A549 (cell line): ENCODE measurements around the gene DARS1. TPM values are rescaled to one million over a fixed set of nuclear protein-coding genes. Genes with fewer than 3 reads are reported as not detected.

Experiments
- ATAC-seq, 2 experiments: fragments of 200-7000 bp in 1 of 2; fragments of >200 bp in 1 of 2; cut with Nextera tagmentation in 1 of 2; cut with Tn5 transposase in 1 of 2; 3 replicates each; pipeline versions ENCODE4 v1.8.0 to v1.9.1; 2018 to 2020; ENCODE audit warnings: mild to moderate bottlenecking in 1 of 2, moderate library complexity in 1 of 2
- CTCF ChIA-PET: fragments of 300-600 bp; sonication (Branson Sonifier 250); formaldehyde crosslinking; extraction: SDS; loops from one replicate; lab custom pipeline; 2021; ENCODE audit warnings: antibody characterized with exemption, inconsistent platforms; lab: Yijun Ruan, JAX
- POLR2A ChIA-PET: fragments of 350-600 bp; formaldehyde crosslinking; extraction: SDS; loops from one replicate; lab custom pipeline; 2021; ENCODE audit warnings: antibody characterized with exemption, inconsistent platforms; lab: Yijun Ruan, JAX
- DNase-seq, 2 experiments: peaks; one replicate each; pipeline versions ENCODE4 v3.0.0 to v3.0.0-alpha.2; 2011 to 2016; ENCODE audit warnings: low read depth in 1 of 2, low spot score in 1 of 2
- FAIRE-seq: peaks from 2 replicates; lab custom pipeline; 2011; peaks lifted over from hg19 to GRCh38; lab: Jason Lieb, UNC
- H3K27ac ChIP-seq, 2 experiments: fragments of >200 bp; sonication (Bioruptor Twin); formaldehyde crosslinking; 3 replicates each; pipeline ENCODE4 v1.5.1; 2016 to 2017
- H3K4me1 ChIP-seq: fragments of >200 bp; sonication (Bioruptor Twin); formaldehyde crosslinking; 3 replicates; pipeline ENCODE4 v1.6.1; 2016
- H3K4me2 ChIP-seq: fragments of >200 bp; sonication (Bioruptor Twin); formaldehyde crosslinking; 3 replicates; pipeline ENCODE4 v1.6.1; 2016
- H3K4me3 ChIP-seq: fragments of >200 bp; sonication (Bioruptor Twin); formaldehyde crosslinking; 3 replicates; pipeline ENCODE4 v1.5.1; 2016
- H3K9me3 ChIP-seq: fragments of >200 bp; sonication (Bioruptor Twin); formaldehyde crosslinking; 3 replicates; pipeline ENCODE4 v1.6.1; 2016
- BHLHE40 ChIP-seq: IDR thresholded peaks from 2 replicates; pipeline ENCODE4 v1.6.1; 2012; ENCODE audit warnings: low read depth, low read length, inconsistent platforms
- EHMT2 ChIP-seq: fragments of 200-600 bp; sonication (generic); IDR thresholded peaks from 2 replicates; pipeline ENCODE4 v1.6.1; 2016; ENCODE audit warnings: antibody characterized with exemption, low read depth, mild to moderate bottlenecking, moderate library complexity
- ESRRA ChIP-seq: fragments of 150-350 bp; IDR thresholded peaks from 2 replicates; pipeline ENCODE4 v1.6.1; 2014; ENCODE audit warnings: mild to moderate bottlenecking, low read length, borderline replicate concordance
- GATA3 ChIP-seq: IDR thresholded peaks from 2 replicates; pipeline ENCODE4 v1.6.1; 2012; ENCODE audit warnings: borderline replicate concordance
- JUN ChIP-seq, 2 experiments: fragments of >200 bp; sonication (Bioruptor Twin); formaldehyde crosslinking; IDR thresholded peaks; 2 replicates in 1 of 2; 3 replicates in 1 of 2; pipeline ENCODE4 v1.6.1; 2016 to 2017
- KDM1A ChIP-seq: fragments of 200-600 bp; sonication (generic); IDR thresholded peaks from 2 replicates; pipeline ENCODE4 v1.6.1; 2016; ENCODE audit warnings: low read depth, mild to moderate bottlenecking
- MAFK ChIP-seq: fragments of 450-650 bp; IDR thresholded peaks from 2 replicates; pipeline ENCODE4 v1.6.1; 2014; ENCODE audit not compliant: partially characterized antibody
- MAX ChIP-seq: IDR thresholded peaks from 2 replicates; pipeline ENCODE4 v1.6.1; 2012
- MAZ ChIP-seq: fragments of 150-350 bp; IDR thresholded peaks from 2 replicates; pipeline ENCODE4 v1.6.1; 2014; ENCODE audit warnings: antibody characterized with exemption, low read depth, low read length, borderline replicate concordance
- MYC ChIP-seq: IDR thresholded peaks from 2 replicates; pipeline ENCODE4 v1.6.1; 2012; ENCODE audit warnings: mild to moderate bottlenecking, inconsistent platforms, low read length, improper control_type of control experiment, borderline replicate concordance
- NFE2L2 ChIP-seq: fragments of 150-350 bp; conservative IDR thresholded peaks from 2 replicates; pipeline ENCODE4 v1.6.1; 2014; ENCODE audit warnings: low read length
- PBX3 ChIP-seq: IDR thresholded peaks from 2 replicates; pipeline ENCODE4 v1.6.1; 2012
- PHF8 ChIP-seq: fragments of 200-600 bp; sonication (generic); IDR thresholded peaks from 2 replicates; pipeline ENCODE4 v1.6.1; 2016; ENCODE audit warnings: low read depth, mild to moderate bottlenecking, antibody characterized with exemption, moderate library complexity, borderline replicate concordance
- POLR2A ChIP-seq: IDR thresholded peaks from 2 replicates; pipeline ENCODE4 v1.6.1; 2012; ENCODE audit warnings: mild to moderate bottlenecking, low read length
- TFCP2L1 ChIP-seq: fragments of 250-450 bp; sonication (Bioruptor Pico); IDR thresholded peaks from 2 replicates; pipeline ENCODE4 v1.5.0; 2021; ENCODE audit warnings: mild to moderate bottlenecking
- ZFP36 ChIP-seq: fragments of 450-650 bp; IDR thresholded peaks from 2 replicates; pipeline ENCODE4 v1.6.1; 2014; ENCODE audit warnings: borderline replicate concordance; ENCODE audit not compliant: partially characterized antibody
- WGBS: methylation state at CpG from one replicate; pipeline ENCODE4 v1.1.6; 2017; ENCODE audit errors: missing lambda C conversion rate; 5-methylcytosine and 5-hydroxymethylcytosine counted together
- polyA plus RNA-seq, 4 experiments: library from polyadenylated mRNA; depleted of rRNA in 3 of 4; stranded (reverse); fragments of >200 nt; fragmentation: RNase III in 1 of 4; extraction: RNeasy Plus Mini Kit Qiagen cat#74134 plus additional on column Dnase treatment in 1 of 4; gene quantifications; 2 replicates in 3 of 4; 3 replicates in 1 of 4; pipeline ENCODE4 v1.2.3, GENCODE V29; 2011 to 2017
- TF ChIP-seq, protein P1 (sequence below): fragments of >200 bp; sonication (Bioruptor Twin); formaldehyde crosslinking; IDR thresholded peaks from 2 replicates; pipeline ENCODE4 v1.6.1; 2016
- TF ChIP-seq, protein P2 (sequence below): IDR thresholded peaks from 2 replicates; pipeline ENCODE4 v1.6.1; 2012; ENCODE audit warnings: low read depth, borderline replicate concordance
- TF ChIP-seq, protein P3 (sequence below): fragments of 250-450 bp; sonication (Bioruptor Pico); IDR thresholded peaks from 2 replicates; pipeline ENCODE4 v1.5.0; 2020; ENCODE audit warnings: low read depth, mild to moderate bottlenecking, moderate library complexity

The DARS1 gene
- polyA plus RNA-seq, 2 of the 4 experiments (the other 2 are of a cell fraction), result 83.8 to 130 TPM

DNA sequence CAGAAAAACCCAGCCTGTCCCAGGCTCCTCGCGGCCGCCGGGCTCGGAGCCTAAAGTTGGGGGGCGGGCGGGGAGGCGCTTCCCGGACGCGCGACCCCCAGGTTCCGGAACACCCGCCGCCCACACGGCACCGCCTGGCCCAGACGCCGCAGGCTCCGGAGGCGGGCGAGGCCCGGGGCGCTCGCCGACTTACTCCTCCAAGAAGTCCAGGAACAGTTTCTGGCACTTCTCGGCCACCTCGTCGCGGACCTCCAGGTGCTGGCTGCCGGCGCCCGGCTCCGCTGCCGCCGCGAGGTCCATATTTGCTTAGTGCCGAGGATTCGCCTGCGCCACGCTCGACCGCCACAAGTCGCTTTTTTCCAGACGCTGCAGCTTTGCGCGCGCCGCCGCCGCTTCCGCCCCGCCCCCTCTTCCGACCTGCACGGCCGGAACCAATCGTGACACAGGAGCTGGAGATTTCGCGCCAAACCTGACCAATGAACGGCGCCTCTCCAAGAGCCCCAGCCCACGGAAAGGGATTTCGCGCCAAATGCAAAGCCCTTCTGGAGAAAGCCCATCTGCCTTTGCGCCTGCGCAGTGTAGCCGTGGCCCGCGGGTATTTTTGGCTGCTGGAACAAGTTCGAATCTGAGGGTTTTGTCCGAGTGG is 109.2 kb downstream of the DARS1 start, which contains the start of gene MCM6:
MCM6 (minus strand) TSS at position 378 of the 646 bp plus-strand sequence; CDS start at position 300, 78 bp downstream.
- ChIA-PET CTCF (interaction anchor here (0.6 to 0.9 kb wide), 2 partner anchors 10 to 887 kb away, joined by 3 read pairs; no protein-coding TSS in a partner anchor), POLR2A (interaction anchor here (0.6 to 1.0 kb wide), 5 partner anchors 10 to 133 kb away, joined by 3 to 5 read pairs (median 3); partner anchors contain the start of gene DARS1)
- FAIRE-seq, result no peak
- H3K4me3 ChIP-seq, result peak within 1 kb of the TSS; percentile 86
- peaks cover 11% of the 10 kb centered on the region; the same call in 2 of the 3 replicates for H3K4me1 ChIP-seq
- peak; percentile 95 to 97 for ATAC-seq
- 0% methylated on average over 23 of the region's 71 CpGs for WGBS
- TF ChIP-seq MYC, result no peak
- TF ChIP-seq ESRRA, result no peak
- TF ChIP-seq KDM1A, result no peak
- TF ChIP-seq EHMT2, result no peak
- no peak for TF ChIP-seq NFE2L2
- TF ChIP-seq GATA3, result peak; percentile 28; the same call in 1 of the 2 replicates
- peak; percentile 77 for TF ChIP-seq PHF8
- TF ChIP-seq, protein P1, sequence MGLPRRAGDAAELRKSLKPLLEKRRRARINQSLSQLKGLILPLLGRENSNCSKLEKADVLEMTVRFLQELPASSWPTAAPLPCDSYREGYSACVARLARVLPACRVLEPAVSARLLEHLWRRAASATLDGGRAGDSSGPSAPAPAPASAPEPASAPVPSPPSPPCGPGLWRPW, result no peak
- peak; percentile 96 for TF ChIP-seq MAX
- TF ChIP-seq TFCP2L1 (CRISPR knock-in tag), result no peak
- TF ChIP-seq MAFK, result peak; percentile 20
- 0 out of 2 replicates have a peak, but pooled peaks have one; percentile 28 for TF ChIP-seq PBX3
- TF ChIP-seq MAZ, result no peak
- TF ChIP-seq, protein P2, sequence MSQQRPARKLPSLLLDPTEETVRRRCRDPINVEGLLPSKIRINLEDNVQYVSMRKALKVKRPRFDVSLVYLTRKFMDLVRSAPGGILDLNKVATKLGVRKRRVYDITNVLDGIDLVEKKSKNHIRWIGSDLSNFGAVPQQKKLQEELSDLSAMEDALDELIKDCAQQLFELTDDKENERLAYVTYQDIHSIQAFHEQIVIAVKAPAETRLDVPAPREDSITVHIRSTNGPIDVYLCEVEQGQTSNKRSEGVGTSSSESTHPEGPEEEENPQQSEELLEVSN, result peak; percentile 97
- peak in 1 of 2 experiments; percentile 69; a peak in 3 of 5 replicates for TF ChIP-seq JUN (IDR thresholded peaks at IDR 0.05)
- peak; percentile 23; the same call in 1 of the 2 replicates for TF ChIP-seq POLR2A
- H3K27ac ChIP-seq, result peak within 1 kb of the TSS; percentile 80 to 91
- no peaks in the 10 kb centered on the region for H3K9me3 ChIP-seq
- DNase-seq, result peak; percentile 96 to 99
- peak within 1 kb of the TSS; percentile 95 for H3K4me2 ChIP-seq

DNA sequence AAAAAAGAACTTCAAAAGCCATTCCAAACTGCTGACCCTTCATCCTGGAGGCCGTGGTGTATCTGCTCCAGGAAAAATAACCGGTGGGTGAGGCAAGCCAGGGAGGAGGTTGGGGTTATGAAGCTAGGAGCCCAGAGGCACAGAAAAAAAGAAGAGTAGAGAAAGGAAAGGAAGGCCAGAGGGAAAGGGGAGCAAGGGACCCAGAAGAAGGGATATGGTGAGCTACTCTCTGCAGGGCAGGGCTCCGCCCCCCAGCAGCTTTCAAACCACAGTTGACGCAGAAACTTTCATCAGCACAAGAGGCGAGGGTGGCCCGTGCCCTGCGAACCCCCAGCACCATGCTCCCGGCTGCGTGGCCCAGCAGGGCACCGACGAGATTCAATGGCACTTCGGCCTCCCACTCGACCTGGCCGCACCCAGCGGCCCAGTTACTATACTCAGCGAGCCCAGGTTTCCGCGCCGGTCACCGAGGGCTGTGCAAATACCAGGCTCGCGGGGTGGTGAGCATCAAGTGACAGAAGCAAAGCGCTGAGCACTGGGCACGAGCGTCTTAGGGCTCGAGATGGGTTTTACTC is 109.8 kb downstream of the DARS1 start:
- H3K4me2 ChIP-seq, result peak overlapping the region; percentile 95
- CTCF ChIA-PET, result interaction anchor here (0.6 to 0.9 kb wide), 2 partner anchors 10 to 886 kb away, joined by 3 read pairs; no protein-coding TSS in a partner anchor
- no peaks in the 10 kb centered on the region for H3K9me3 ChIP-seq
- POLR2A ChIA-PET, result interaction anchor here (1.0 kb wide), 3 partner anchors 12 to 133 kb away, joined by 3 to 5 read pairs (median 3); partner anchors contain the start of gene DARS1
- H3K27ac ChIP-seq, result peak overlapping the region; percentile 80 to 91
- ATAC-seq (peak; percentile 79 to 81), FAIRE-seq (no peak), DNase-seq (peak; percentile 39 to 42)
- TF ChIP-seq, protein P3, sequence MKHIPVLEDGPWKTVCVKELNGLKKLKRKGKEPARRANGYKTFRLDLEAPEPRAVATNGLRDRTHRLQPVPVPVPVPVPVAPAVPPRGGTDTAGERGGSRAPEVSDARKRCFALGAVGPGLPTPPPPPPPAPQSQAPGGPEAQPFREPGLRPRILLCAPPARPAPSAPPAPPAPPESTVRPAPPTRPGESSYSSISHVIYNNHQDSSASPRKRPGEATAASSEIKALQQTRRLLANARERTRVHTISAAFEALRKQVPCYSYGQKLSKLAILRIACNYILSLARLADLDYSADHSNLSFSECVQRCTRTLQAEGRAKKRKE (CRISPR knock-in tag), result no peak
- TF ChIP-seq ZFP36, result no peak
- no peak for TF ChIP-seq KDM1A
- TF ChIP-seq BHLHE40, result no peak
- TF ChIP-seq JUN (IDR thresholded peaks at IDR 0.05), result no peak
- 5% methylated on average over 8 of the region's 26 CpGs for WGBS
- peaks cover 11% of the 10 kb centered on the region; the same call in 2 of the 3 replicates for H3K4me1 ChIP-seq
- peak overlapping the region; percentile 86 for H3K4me3 ChIP-seq
